RWPE2 (cell line): ENCODE data around the gene CDH12.

Experiments used
- ATAC-seq: fragments of 200-7000 bp; cut with Tn5 transposase; 3 replicates; pipeline ENCODE4 v1.9.1; 2021; ENCODE audit warnings: low read depth
- DNase-seq: peaks from one replicate; pipeline ENCODE4 v3.0.0-alpha.2; 2020; ENCODE audit warnings: low spot score
- H3K27ac ChIP-seq: fragments of 450-650 bp; 2 replicates; pipeline ENCODE4 v1.5.1; 2017; ENCODE audit warnings: mild to moderate bottlenecking; ENCODE audit not compliant: poor library complexity, severe bottlenecking
- H3K27me3 ChIP-seq: fragments of 250-450 bp; sonication (Bioruptor Pico); 2 replicates; pipeline ENCODE4 v1.5.1; 2021; ENCODE audit warnings: mild to moderate bottlenecking, moderate library complexity; ENCODE audit not compliant: insufficient read depth, poor library complexity, severe bottlenecking
- H3K36me3 ChIP-seq: fragments of 250-450 bp; sonication (Bioruptor Pico); 2 replicates; pipeline ENCODE4 v1.5.1; 2020; ENCODE audit warnings: low read depth, mild to moderate bottlenecking, moderate library complexity
- H3K4me1 ChIP-seq: fragments of 250-450 bp; sonication (Bioruptor Pico); 2 replicates; pipeline ENCODE4 v1.5.1; 2021; ENCODE audit warnings: mild to moderate bottlenecking, moderate library complexity; ENCODE audit not compliant: insufficient read depth, poor library complexity, severe bottlenecking
- H3K4me3 ChIP-seq: fragments of 250-450 bp; sonication (Bioruptor Pico); 2 replicates; pipeline ENCODE4 v1.5.1; 2021; ENCODE audit warnings: mild to moderate bottlenecking, moderate library complexity; ENCODE audit not compliant: severe bottlenecking
- H3K9me3 ChIP-seq: fragments of 250-450 bp; sonication (Bioruptor Pico); 2 replicates; pipeline ENCODE4 v1.5.1; 2021; ENCODE audit warnings: mild to moderate bottlenecking, moderate library complexity; ENCODE audit not compliant: severe bottlenecking
- CTCF ChIP-seq: fragments of 450-650 bp; IDR thresholded peaks from one replicate; pipeline ENCODE4 v1.5.1; 2017; ENCODE audit warnings: mild to moderate bottlenecking, moderate library complexity; ENCODE audit not compliant: poor library complexity, severe bottlenecking

Gene CDH12

GRCh38 chr5:21711866-21712758 lies 1141.0 kb downstream of the CDH12 start:
- peaks cover 2% of the 10 kb centered on the region for H3K9me3 ChIP-seq
- DNase-seq = no peak
- H3K36me3 ChIP-seq = no peaks in the 10 kb centered on the region
- no peak overlapping the region for H3K27ac ChIP-seq
- H3K4me1 ChIP-seq = peaks cover 5% of the 10 kb centered on the region
- peak; percentile 52; the same call in 1 of the 3 replicates for ATAC-seq
- H3K4me3 ChIP-seq = no peak overlapping the region
- no peak for TF ChIP-seq CTCF
- H3K27me3 ChIP-seq = no peaks in the 10 kb centered on the region

GRCh38 chr5:21709770-21710169 lies 1143.4 kb downstream of the CDH12 start:
- Histone ChIP-seq H3K27me3 (no peaks in the 10 kb centered on the region), H3K27ac (no peak overlapping the region), H3K4me1 (peaks cover 5% of the 10 kb centered on the region), H3K36me3 (no peaks in the 10 kb centered on the region), H3K4me3 (no peak overlapping the region), H3K9me3 (peaks cover 2% of the 10 kb centered on the region)
- ATAC-seq (no peak), DNase-seq (no peak)
- no peak for TF ChIP-seq CTCF

GRCh38 chr5:21704974-21705668 lies 1148.0 kb downstream of the CDH12 start:
- Histone ChIP-seq H3K9me3 (no peaks in the 10 kb centered on the region), H3K4me3 (no peak overlapping the region), H3K27ac (no peak overlapping the region), H3K27me3 (no peaks in the 10 kb centered on the region), H3K36me3 (no peaks in the 10 kb centered on the region), H3K4me1 (peaks cover 4% of the 10 kb centered on the region)
- TF ChIP-seq CTCF = no peak
- ATAC-seq (no peak), DNase-seq (no peak)

GRCh38 chr5:21701317-21701716 lies 1151.8 kb downstream of the CDH12 start:
- no peak overlapping the region for H3K4me3 ChIP-seq
- ATAC-seq (peak; percentile 80), DNase-seq (no peak)

More at GRCh38 chr5:21701317-21701716, 1151.8 kb downstream of the CDH12 start:
- H3K36me3 ChIP-seq = no peaks in the 10 kb centered on the region
- H3K27ac ChIP-seq = peak overlapping the region; percentile 2
- no peaks in the 10 kb centered on the region for H3K9me3 ChIP-seq
- no peaks in the 10 kb centered on the region for H3K27me3 ChIP-seq
- TF ChIP-seq CTCF = no peak
- H3K4me1 ChIP-seq = peaks cover 4% of the 10 kb centered on the region
